GM21423 (cell line): Measurements from ENCODE around the gene ATP6V1G2.
A peak's percentile ranks its signal among the peaks of the same experiment; 100 is the strongest.

ENCODE experiments used
- ATAC-seq: cut with Tn5 transposase; IDR thresholded peaks from one replicate; pipeline ENCODE4 v1.9.1; 2021; ENCODE audit warnings: mild to moderate bottlenecking, moderate library complexity; ENCODE audit not compliant: unreplicated experiment

ATP6V1G2 gene

DNA sequence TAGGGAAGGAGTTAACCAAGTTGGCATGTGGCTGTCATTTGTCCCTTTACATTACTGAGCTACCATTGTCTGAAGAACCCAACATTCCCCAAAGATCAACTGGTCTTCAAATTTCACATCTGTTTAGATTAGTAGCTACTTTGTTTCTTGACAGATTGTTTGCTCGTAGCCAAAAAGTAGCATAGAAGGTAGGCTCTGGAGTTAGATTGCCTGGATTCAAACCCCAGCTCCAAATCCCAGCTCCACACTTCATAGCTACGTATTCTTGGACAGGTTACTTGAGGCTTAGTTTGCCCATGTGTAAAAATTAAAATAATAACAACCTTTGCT is 2.1 kb upstream of the ATP6V1G2 start:
- ATAC-seq = no peak

- ATAC-seq = no peak
Measured at GRCh38 chr6:31547727-31548543, 1.5 kb upstream of the ATP6V1G2 start.

GRCh38 chr6:31546958-31547726 is 734 bp upstream of the ATP6V1G2 start, which contains the start of gene NFKBIL1:
Gene NFKBIL1, plus strand, starts transcription at chr6:31547608. Its CDS starts 87 bp downstream, at chr6:31547695.
- peak; percentile 75 for ATAC-seq

GRCh38 chr6:31545291-31545690 is 1.1 kb downstream of the ATP6V1G2 start:
- ATAC-seq = no peak

- ATAC-seq = no peak
Measured at GRCh38 chr6:31544676-31545075, 1.7 kb downstream of the ATP6V1G2 start.

GRCh38 chr6:31543639-31544038 is 2.8 kb downstream of the ATP6V1G2 start:
- ATAC-seq = no peak

GRCh38 chr6:31541658-31542521 is 4.5 kb downstream of the ATP6V1G2 start, which contains the start of gene DDX39B:
Gene DDX39B, minus strand, starts transcription at chr6:31542003. Its CDS starts 1,471 bp downstream, at chr6:31540532.
- peak; percentile 70 for ATAC-seq

DNA sequence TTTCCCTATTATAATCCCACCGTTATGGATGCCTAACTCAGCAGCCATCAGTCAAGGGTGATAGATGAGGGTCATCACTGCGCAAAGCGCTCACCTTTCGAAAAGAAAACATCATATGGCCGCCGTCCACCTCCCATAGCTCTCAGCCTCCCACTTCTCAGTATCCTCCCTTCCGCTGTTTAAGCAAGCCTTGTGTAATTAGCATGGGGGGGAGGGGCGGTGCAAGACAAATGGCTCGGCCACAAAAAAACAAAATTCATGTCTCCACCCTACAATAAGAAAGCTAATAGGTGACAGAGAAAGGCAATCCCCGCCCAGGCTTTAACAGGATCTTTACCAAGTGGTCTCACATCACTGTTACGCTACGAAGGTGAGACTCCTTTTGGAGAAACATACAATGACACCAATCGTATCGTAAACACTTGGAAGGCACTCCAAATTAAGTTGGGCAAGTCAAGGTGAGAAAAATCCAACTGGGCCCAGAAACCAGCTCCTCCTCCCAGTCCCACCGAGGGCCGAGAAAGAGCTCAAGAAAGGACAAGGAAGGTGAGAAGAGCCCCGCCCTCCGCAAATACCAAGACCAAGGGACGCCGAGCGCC is 5.2 kb downstream of the ATP6V1G2 start:
- no peak for ATAC-seq

- no peak for ATAC-seq
Measured at GRCh38 chr6:31540640-31541039, 5.8 kb downstream of the ATP6V1G2 start.

DNA sequence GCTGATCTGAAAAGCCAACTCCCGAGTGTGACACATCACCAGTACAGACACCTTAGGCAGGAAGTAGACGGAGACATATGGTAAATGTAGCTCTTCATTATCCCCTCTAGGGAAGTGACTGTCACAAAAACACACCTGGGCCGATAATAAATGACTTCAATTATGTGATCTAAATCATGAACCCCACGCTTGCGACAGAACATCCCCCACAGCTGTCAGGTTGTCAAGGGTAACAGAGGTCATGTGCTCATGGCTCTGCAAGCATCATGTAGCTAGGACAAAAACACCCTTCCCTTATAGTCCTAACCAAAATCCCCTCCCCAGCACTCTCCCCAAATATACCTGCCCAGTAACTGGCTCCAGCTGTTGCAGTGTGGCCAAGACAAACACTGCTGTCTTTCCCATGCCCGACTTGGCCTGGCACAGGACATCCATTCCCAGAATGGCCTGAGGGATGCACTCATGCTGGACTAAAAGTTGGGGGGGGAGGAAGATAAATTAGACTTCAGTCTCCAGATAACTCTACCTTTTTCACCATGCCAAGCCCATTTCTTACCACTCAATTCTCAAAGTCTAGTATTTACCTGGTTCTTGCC is 7.5 kb downstream of the ATP6V1G2 start:
- ATAC-seq = no peak

DNA sequence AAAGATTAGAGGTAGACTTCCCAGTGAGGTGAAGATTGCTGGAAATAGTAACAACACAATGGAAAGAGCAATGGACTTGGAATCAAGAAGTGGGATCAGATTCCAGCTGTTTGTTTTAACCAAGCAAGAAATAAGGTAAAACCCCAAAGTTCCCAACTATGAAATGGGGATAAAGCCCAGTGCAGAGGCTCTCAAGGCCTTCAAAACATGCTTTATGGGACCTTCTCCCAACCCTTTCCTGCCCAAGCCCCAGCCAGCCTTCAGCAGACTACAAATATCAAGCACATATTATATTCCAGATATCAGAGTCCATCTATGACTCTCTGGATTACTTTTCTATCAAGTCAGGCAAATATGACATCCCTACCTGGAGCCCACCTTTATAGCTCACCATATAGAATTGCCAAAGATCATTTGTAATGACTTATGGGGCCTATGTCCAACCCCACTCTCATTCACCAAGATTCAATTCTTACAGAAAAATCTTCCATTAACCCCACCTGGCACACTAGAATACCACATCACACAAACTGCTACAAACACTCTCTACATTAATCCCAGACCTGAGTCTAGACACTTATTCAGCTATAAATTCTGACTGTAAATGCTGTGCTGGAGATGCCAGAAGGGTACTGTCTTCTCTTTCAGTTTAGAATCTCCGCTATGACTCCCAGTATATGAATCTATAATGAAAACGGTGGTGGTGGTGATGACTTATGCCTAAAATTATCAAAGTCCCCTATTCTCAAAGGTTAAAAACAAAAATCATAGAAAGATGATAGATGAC is 10.7 kb downstream of the ATP6V1G2 start:
- ATAC-seq = no peak

DNA sequence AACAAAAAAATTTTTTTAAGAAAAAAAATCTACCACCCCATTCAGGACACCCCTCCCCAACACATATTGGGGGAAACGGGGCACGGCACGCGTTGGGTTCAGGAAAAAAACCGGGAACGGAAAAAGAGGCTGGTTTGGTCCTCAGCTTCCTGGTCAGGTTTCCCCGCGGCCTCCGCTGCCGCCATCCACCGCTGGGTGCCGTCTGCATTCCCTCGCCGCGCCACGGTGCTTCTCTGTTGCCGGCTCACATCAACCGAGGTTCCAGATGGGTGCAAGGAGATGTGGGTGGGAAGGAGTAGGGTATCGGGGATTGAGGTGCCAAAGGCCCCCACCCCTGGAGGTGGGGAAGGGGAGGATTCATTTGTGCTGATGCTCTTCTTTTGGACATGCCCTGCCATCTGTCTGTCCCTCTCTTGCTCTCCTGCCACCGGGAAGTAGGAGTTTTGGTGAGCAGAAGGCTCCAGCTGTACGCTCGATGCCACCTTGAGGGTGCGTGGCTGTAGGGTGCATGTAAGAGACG is 11.8 kb downstream of the ATP6V1G2 start:
- no peak for ATAC-seq

DNA sequence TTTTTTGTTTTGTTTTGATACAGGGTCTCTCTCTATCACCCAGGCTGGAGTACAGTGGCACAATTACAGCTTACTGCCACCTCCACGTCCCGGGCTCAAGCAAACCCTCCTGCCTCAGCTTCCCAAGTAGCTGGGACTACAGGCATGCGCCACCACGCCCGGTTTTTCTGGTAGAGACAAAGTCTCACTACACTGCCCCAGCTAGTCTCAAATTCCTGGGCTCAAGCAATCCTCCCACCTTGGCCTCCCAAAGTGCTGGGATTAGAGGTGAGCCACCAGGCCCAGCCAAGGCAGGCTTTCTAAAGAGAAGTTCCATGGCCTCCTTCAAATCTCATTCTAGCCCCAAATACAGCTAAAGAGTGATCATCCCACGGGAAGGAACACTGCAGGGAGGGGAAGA is 12.4 kb downstream of the ATP6V1G2 start:
- ATAC-seq = no peak

GRCh38 chr6:31533455-31533841 is 13.0 kb downstream of the ATP6V1G2 start:
- ATAC-seq = no peak

- ATAC-seq = no peak
Measured at GRCh38 chr6:31532644-31533454, 13.6 kb downstream of the ATP6V1G2 start.

DNA sequence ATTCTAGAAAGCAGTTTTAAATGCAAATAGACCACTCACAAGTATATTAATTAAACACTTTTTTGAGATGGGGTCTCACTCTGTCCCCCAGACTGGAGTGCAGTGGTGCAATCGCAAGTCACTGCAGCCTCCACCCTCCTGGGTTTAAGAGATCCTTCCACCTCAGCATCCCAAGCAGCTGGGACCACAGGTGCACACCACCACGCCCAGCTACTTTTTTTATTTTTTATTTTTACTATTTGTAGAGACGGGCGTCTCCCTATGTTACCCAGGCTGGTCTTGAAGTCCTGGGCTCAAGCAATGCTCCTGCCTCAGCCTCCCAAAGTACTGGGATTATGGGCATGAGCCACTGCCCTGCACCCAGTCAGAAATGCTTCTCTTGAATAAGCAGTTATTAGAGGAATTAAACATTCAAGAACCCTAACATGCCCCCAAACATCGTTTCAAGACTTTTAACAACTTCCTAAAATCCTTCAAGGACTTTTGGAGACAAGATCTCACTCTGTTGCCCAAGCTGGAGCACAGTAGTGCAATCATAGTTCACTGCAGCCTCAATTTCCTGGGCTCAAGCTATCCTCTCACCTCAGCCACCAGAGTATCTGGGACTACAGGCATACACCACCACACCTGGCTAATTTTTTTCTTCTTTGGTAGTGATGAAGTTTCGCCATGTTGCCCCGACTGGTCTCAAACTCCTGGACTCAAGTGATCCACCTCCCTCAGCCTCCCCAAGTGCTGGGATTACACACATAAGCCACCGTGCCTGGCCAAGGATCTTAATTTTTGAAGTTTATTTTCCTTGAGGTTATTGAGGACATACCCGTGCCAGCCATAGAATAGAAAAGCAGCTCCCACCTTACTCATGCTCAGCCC is 14.4 kb downstream of the ATP6V1G2 start:
- no peak for ATAC-seq

- no peak for ATAC-seq
Measured at GRCh38 chr6:31531162-31531561, 15.2 kb downstream of the ATP6V1G2 start.

GRCh38 chr6:31530659-31531058 is 15.7 kb downstream of the ATP6V1G2 start:
- ATAC-seq = no peak
